Adipocyte (in vitro differentiated cells): ENCODE measurements around the gene CCNA2.
A peak's percentile ranks its signal among the peaks of the same experiment; 100 is the strongest.

ENCODE experiments used
- DNase-seq: peaks from one replicate; pipeline ENCODE4 v3.0.0-alpha.2; 2015; ENCODE audit warnings: low read depth
- H3K27me3 ChIP-seq: replicated peaks from 2 replicates; pipeline ENCODE4 v1.7.0; 2013; ENCODE audit warnings: mild to moderate bottlenecking, low read length, moderate library complexity; ENCODE audit not compliant: control insufficient read depth, insufficient read depth
- H3K36me3 ChIP-seq: 2 replicates; pipeline ENCODE4 v1.7.0; 2013; ENCODE audit warnings: low read length, mild to moderate bottlenecking, moderate library complexity; ENCODE audit not compliant: control insufficient read depth, insufficient read depth, severe bottlenecking
- H3K4me1 ChIP-seq: 2 replicates; pipeline ENCODE4 v1.7.0; 2013; ENCODE audit warnings: mild to moderate bottlenecking, low read length, moderate library complexity; ENCODE audit not compliant: control insufficient read depth, insufficient read depth
- H3K4me3 ChIP-seq: 2 replicates; pipeline ENCODE4 v1.7.0; 2013; ENCODE audit warnings: mild to moderate bottlenecking, low read length, moderate library complexity
- H3K9ac ChIP-seq: 2 replicates; pipeline ENCODE4 v1.7.0; 2013; ENCODE audit warnings: mild to moderate bottlenecking, low read length, moderate library complexity
- H3K9me3 ChIP-seq: 2 replicates; pipeline ENCODE4 v1.7.0; 2013; ENCODE audit warnings: mild to moderate bottlenecking, low read length, moderate library complexity; ENCODE audit not compliant: control insufficient read depth

CCNA2 gene

DNA sequence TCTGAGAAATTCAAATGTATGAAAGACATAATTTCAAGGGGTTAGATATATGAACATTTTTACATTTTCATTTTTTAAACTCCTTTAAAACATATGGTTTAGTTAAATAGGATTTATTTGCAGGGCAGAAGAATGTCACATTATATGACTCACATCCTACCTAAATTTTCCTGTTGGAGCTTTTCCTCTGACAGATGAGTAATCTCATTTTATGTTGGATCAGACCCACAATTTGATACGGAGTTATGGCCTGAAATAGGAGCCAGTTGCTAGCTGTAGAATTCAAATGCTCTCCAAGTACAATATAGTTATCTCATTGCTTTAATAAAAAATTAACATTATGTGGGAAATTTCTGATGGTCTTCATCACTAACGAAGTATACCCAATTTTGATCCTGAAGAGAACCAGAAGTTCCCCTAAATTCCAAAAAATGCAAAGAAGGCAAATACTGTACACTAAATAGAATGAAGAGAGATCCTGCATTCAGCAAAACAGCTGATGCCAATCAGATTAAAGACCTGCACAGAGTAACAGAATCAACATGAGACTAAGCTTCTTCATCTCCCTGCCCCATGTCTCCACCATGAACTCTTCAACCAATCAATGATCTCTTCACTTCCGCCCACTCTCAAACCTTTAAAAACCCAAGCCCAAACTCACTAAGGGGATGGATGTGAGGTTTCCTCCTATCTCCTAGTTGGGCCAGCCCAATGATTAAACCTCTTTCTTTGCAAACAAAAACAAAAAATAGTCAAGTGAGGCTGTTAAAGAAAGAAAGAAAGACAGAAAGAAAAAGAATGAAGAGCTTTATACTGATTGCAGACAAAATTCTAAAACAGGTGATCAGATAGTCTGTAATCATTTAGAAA, 33.5 kb downstream of the CCNA2 start:
- H3K9me3 ChIP-seq, result no peaks in the 10 kb centered on the region
- DNase-seq, result peak; percentile 78
- H3K36me3 ChIP-seq, result no peaks in the 10 kb centered on the region
- no peaks in the 10 kb centered on the region for H3K27me3 ChIP-seq
- no peak overlapping the region for H3K4me3 ChIP-seq
- H3K9ac ChIP-seq, result peak overlapping the region; percentile 38
- H3K4me1 ChIP-seq, result peaks cover 53% of the 10 kb centered on the region

DNA sequence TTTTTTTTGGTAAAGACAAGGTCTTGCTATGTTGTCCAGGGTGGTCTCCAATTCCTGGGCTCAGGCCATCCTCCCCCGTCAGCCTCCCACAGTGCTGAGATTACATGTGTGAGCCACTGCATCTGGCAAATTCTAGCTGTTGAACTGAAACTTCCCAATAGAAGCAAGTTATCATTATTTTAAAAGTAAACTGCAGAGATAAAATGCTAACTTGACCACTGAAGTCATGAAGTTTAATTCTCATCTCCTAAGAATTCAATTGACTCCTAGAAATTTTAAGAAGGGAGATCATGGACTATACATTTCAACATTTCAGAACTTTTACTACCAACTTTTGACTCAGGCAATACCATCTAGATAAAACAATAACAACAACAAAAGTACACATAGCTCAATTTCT, 34.2 kb downstream of the CCNA2 start:
- peak; percentile 33 for DNase-seq
- Histone ChIP-seq H3K4me3 (no peak overlapping the region), H3K27me3 (no peaks in the 10 kb centered on the region), H3K36me3 (no peaks in the 10 kb centered on the region), H3K9ac (peak overlapping the region; percentile 38), H3K4me1 (peaks cover 55% of the 10 kb centered on the region), H3K9me3 (no peaks in the 10 kb centered on the region)

DNA sequence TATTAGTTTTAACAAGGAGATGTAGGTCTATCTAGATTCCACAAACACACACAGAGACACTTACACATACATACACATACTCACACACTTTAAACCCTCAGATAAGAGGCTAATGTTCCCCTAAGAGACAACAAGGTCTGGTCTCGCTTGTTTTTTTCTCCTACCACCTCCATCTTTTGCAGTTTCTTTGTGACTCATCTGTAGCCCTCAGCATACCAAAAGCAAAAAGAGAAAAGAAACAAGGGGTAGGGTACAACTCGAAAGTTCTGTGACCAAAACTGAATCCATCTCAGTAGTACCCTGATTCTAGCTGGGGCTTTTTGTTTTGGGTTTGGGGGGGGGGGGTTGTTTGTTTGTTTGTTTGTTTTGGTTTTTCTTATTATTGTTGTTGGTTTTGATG, 34.8 kb downstream of the CCNA2 start:
- Histone ChIP-seq H3K27me3 (no peaks in the 10 kb centered on the region), H3K36me3 (no peaks in the 10 kb centered on the region), H3K9me3 (peaks cover 5% of the 10 kb centered on the region), H3K9ac (no peak overlapping the region), H3K4me3 (no peak overlapping the region), H3K4me1 (peaks cover 52% of the 10 kb centered on the region)
- DNase-seq, result no peak

GRCh38 chr4:121786221-121786620, 37.5 kb downstream of the CCNA2 start:
- Histone ChIP-seq H3K9ac (peak overlapping the region; percentile 79), H3K36me3 (no peaks in the 10 kb centered on the region), H3K4me3 (no peak overlapping the region), H3K27me3 (no peaks in the 10 kb centered on the region), H3K9me3 (peaks cover 10% of the 10 kb centered on the region), H3K4me1 (peaks cover 55% of the 10 kb centered on the region)
- DNase-seq, result no peak

DNA sequence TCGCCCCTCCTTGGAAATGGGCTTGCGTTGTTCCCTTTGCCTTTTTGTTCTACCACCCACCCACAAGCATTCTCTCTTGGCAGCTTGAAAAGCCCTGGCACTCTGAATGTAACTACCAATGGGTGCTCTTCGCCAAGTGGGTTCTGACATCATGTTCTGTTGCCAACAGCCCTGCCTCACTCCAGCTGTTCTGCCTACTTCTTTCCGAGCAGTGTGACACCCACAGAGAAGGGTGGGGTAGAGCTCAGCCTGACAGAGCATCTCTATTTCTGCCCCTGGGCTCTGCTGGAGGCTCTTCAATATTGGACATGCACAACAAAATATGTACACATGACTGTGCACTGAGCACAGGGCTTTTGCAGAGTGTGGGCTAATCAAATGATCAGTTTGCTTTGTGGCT, 38.2 kb downstream of the CCNA2 start:
- Histone ChIP-seq H3K4me1 (peaks cover 55% of the 10 kb centered on the region), H3K9ac (peak overlapping the region; percentile 79), H3K36me3 (no peaks in the 10 kb centered on the region), H3K27me3 (no peaks in the 10 kb centered on the region), H3K4me3 (peak overlapping the region; percentile 19), H3K9me3 (peaks cover 10% of the 10 kb centered on the region)
- peak; percentile 50 for DNase-seq

GRCh38 chr4:121784975-121785374, 38.7 kb downstream of the CCNA2 start:
- Histone ChIP-seq H3K36me3 (no peaks in the 10 kb centered on the region), H3K9ac (peak overlapping the region; percentile 79), H3K4me3 (no peak overlapping the region), H3K4me1 (peaks cover 50% of the 10 kb centered on the region), H3K27me3 (no peaks in the 10 kb centered on the region), H3K9me3 (peaks cover 10% of the 10 kb centered on the region)
- DNase-seq, result peak; percentile 86

- no peaks in the 10 kb centered on the region for H3K36me3 ChIP-seq
These were observed 39.3 kb downstream of the CCNA2 start for GRCh38 chr4:121784401-121784800.

DNA sequence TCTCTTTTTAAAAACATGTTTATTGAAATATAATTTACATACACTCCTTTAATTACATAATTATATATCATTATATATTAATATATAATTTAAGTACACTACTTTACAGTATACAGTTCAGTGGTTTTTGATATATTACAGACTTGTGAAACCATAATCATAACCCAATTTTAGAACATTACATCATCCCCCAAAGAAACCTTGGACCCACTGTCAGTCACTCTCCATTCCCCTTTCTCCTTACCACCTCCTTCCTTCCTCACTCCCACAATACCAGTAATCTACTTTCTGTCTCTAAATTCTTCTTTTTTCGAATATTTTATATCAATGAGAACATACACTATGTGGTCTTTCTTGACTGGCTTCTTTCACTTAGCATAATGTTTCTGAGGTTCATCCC, 40.5 kb downstream of the CCNA2 start:
- no peaks in the 10 kb centered on the region for H3K27me3 ChIP-seq
- H3K4me1 ChIP-seq, result peaks cover 34% of the 10 kb centered on the region
- no peak for DNase-seq
- H3K36me3 ChIP-seq, result no peaks in the 10 kb centered on the region
- no peak overlapping the region for H3K9ac ChIP-seq
- H3K9me3 ChIP-seq, result peaks cover 10% of the 10 kb centered on the region
- no peak overlapping the region for H3K4me3 ChIP-seq

More at GRCh38 chr4:121784401-121784800, 39.3 kb downstream of the CCNA2 start:
- Histone ChIP-seq H3K4me1 (peaks cover 45% of the 10 kb centered on the region), H3K9me3 (peaks cover 10% of the 10 kb centered on the region), H3K27me3 (no peaks in the 10 kb centered on the region), H3K4me3 (peak overlapping the region; percentile 35), H3K9ac (peak overlapping the region; percentile 79)
- no peak for DNase-seq

- Histone ChIP-seq H3K9ac (no peak overlapping the region), H3K36me3 (no peaks in the 10 kb centered on the region), H3K4me1 (peaks cover 7% of the 10 kb centered on the region), H3K9me3 (peaks cover 8% of the 10 kb centered on the region), H3K27me3 (no peaks in the 10 kb centered on the region), H3K4me3 (no peak overlapping the region)
- DNase-seq, result no peak
These were observed 44.6 kb downstream of the CCNA2 start for GRCh38 chr4:121778991-121779628.

DNA sequence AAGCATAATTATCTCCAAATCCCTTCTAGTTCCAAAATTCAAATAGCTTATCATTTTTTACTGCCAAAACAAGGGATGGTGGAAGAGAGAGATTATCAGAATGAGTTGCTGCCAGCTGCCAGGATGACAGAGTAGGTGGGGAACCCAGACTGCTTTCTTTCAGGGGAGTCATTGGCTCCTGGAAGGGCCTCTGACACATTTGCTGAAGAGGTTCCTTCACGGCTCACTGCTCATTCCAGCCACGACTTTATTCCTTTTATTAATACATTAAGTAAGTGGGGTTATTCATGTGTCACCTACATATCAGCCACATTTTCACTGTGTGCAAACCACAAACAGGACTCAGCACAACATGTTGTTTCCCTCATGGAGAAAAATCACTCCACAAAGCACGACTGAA, 46.1 kb downstream of the CCNA2 start:
- Histone ChIP-seq H3K36me3 (no peaks in the 10 kb centered on the region), H3K4me3 (no peak overlapping the region), H3K9me3 (no peaks in the 10 kb centered on the region), H3K4me1 (peaks cover 8% of the 10 kb centered on the region), H3K9ac (no peak overlapping the region), H3K27me3 (no peaks in the 10 kb centered on the region)
- DNase-seq, result no peak

- no peaks in the 10 kb centered on the region for H3K36me3 ChIP-seq
- H3K4me1 ChIP-seq, result peaks cover 8% of the 10 kb centered on the region
- H3K4me3 ChIP-seq, result no peak overlapping the region
- H3K9me3 ChIP-seq, result no peaks in the 10 kb centered on the region
- H3K9ac ChIP-seq, result no peak overlapping the region
- H3K27me3 ChIP-seq, result no peaks in the 10 kb centered on the region
- DNase-seq, result no peak
These were observed 46.9 kb downstream of the CCNA2 start for GRCh38 chr4:121776610-121777401.
